Dermis microvascular lymphatic vessel endothelial cell (primary cell): ENCODE measurements around the gene LRFN3. TPM values are rescaled to one million over a fixed set of nuclear protein-coding genes. Genes with fewer than 3 reads are reported as not detected.
"Not testable (repeated sequence)": the region's sequence is repeated elsewhere in the genome, so short reads cannot be mapped to it uniquely, and the experiment has no call there.

Source experiments
- DNase-seq, 2 donors: peaks; one replicate each; pipeline versions ENCODE4 v3.0.0 to v3.0.0-alpha.2; 2010; ENCODE audit warnings: low read depth in 2 of 2
- total RNA-seq: library from RNA; depleted of rRNA; stranded (reverse); fragments of >200 nt; gene quantifications from 2 replicates; pipeline ENCODE4 v1.2.1, GENCODE V29; 2014

LRFN3 gene
- total RNA-seq, 1 donor from 2014 or later, result 0.77 TPM

DNA sequence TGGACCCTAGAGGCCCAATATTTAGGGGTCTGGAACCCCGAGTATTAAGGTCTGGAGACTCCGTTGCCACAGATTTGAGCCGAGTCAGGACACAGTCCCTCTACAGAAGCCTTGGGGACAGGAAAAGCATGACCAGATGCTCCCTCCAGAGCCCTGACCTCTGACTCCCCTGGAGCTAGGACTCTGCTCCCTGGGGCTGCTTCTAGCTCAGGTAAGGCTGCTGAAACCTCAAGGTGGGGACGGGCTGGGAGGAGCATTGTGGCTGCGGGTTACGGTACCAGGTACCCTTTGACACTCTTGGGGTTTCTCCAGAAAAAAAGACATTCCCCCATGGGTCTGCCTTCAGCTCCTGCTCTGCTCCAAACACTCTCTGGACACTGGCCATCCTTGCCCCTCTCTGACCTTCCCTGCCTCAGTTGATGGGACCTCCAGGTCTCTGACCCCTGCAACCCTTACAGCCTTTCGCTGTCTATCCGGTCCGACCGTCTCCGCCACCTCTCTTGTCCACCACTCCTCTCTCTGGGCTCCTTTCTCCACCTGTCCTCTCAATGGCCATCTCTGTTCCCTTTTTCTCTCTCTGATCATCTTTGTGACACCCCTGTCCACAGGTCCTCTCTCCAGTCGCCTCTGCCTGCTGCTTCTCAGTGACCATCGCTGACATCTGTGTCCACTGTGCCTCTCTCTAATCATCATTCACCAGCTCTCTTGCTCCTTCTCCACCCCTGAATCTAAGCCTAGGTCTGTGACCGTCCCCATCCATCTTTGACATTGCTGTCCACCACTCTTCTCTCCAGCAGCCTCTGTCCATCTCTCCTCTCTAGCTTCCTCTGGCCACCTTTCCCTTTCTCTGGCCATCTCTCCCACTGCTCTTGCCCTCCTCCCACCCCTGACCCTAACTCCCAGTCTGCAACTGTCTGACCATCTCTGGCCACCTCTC lies 1.4 kb downstream of the LRFN3 start:
- no peak for DNase-seq

DNA sequence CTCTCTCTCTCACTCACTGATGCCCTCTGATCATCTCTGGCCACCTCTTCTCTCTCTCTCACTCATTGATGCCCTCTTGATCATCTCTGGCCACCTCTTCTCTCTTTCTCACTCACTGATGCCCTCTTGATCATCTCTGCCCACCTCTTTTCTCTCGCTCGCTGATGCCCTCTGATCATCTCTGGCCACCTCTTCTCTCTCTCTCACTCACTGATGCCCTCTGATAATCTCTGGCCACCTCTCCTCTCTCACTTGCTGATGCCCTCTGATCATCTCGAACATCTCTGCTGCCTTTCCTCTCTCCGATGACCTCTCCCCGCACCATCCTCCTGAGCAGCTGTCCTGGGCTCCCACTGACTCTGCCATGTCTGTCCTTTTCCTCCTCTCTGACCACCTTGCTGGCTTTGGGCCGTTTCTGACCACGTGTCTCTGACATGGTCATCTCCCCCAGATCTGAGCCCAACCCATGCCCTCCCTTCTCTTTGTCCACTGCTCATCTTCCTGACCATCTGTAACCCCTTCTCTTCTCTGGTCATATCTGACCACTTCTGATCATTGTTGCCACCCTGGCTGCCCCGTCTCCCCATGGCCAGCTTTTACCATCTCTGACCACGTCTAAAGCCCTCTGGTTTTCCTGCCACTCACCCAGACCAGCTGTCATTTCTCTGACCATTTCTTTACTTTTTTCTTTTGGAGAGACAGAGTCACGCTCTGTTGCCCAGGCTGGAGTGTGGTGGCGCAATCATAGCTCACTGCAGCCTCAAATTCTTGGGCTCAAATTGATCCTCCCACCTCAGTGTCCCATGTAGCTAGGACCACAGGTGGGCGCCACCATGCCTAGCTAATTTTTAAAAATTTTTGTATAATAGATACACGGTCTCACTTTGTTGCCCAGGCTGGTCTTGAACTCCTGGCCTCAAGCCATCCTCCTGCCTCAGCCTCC lies 2.4 kb downstream of the LRFN3 start:
- no peak for DNase-seq

DNA sequence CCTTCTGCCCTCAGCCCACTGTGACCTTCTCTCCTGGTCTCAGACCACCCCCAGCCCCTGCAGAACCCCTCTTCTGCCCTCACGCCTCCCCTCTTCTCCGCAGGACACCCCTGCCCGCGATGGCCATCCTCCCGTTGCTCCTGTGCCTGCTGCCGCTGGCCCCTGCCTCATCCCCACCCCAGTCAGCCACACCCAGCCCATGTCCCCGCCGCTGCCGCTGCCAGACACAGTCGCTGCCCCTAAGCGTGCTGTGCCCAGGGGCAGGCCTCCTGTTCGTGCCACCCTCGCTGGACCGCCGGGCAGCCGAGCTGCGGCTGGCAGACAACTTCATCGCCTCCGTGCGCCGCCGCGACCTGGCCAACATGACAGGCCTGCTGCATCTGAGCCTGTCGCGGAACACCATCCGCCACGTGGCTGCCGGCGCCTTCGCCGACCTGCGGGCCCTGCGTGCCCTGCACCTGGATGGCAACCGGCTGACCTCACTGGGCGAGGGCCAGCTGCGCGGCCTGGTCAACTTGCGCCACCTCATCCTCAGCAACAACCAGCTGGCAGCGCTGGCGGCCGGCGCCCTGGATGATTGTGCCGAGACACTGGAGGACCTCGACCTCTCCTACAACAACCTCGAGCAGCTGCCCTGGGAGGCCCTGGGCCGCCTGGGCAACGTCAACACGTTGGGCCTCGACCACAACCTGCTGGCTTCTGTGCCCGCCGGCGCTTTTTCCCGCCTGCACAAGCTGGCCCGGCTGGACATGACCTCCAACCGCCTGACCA lies 3.3 kb downstream of the LRFN3 start:
- DNase-seq, result no peak

DNA sequence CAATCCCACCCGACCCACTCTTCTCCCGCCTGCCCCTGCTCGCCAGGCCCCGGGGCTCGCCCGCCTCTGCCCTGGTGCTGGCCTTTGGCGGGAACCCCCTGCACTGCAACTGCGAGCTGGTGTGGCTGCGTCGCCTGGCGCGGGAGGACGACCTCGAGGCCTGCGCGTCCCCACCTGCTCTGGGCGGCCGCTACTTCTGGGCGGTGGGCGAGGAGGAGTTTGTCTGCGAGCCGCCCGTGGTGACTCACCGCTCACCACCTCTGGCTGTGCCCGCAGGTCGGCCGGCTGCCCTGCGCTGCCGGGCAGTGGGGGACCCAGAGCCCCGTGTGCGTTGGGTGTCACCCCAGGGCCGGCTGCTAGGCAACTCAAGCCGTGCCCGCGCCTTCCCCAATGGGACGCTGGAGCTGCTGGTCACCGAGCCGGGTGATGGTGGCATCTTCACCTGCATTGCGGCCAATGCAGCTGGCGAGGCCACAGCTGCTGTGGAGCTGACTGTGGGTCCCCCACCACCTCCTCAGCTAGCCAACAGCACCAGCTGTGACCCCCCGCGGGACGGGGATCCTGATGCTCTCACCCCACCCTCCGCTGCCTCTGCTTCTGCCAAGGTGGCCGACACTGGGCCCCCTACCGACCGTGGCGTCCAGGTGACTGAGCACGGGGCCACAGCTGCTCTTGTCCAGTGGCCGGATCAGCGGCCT lies 4.1 kb downstream of the LRFN3 start:
- DNase-seq, result no peak

DNA sequence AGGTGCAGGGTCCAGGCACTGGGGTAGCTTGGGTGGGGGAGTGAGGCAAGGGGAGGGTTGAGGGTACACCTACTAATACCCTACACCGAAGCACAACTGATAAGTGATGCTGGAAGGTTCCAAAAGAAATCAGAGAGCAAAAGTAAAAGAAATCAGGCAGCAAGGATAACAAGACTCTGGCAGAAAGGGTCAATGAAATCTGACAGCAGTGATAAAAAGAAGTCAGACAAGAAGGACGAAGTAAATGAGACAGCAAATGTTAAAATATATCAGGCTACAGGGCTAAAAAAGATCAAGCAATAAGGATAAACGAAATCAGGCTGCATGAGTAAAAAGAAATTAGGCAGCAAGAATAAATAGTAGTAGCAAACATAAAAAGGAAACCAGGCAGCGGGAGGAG lies 4.7 kb downstream of the LRFN3 start:
- no peak for DNase-seq

DNA sequence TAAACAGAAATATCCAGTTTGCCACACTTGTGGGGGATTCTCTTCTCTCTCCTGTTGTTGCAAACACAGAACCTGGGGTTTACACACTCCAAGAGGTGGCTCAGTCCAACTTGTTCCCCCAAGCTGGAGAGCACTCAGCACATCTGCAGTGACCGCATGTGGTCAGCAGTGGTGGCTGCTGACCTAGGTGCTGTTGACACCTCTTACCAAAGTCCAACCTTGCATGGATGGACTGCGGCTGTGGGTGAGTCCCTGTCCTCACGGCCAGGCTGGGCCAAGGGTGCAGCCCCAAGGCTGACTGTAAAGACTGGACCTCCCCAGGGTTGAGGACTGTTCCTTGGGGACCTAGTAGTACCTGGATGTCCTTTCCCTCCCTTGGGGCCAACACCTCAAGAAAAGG lies 6.1 kb downstream of the LRFN3 start:
- DNase-seq, result no peak

DNA sequence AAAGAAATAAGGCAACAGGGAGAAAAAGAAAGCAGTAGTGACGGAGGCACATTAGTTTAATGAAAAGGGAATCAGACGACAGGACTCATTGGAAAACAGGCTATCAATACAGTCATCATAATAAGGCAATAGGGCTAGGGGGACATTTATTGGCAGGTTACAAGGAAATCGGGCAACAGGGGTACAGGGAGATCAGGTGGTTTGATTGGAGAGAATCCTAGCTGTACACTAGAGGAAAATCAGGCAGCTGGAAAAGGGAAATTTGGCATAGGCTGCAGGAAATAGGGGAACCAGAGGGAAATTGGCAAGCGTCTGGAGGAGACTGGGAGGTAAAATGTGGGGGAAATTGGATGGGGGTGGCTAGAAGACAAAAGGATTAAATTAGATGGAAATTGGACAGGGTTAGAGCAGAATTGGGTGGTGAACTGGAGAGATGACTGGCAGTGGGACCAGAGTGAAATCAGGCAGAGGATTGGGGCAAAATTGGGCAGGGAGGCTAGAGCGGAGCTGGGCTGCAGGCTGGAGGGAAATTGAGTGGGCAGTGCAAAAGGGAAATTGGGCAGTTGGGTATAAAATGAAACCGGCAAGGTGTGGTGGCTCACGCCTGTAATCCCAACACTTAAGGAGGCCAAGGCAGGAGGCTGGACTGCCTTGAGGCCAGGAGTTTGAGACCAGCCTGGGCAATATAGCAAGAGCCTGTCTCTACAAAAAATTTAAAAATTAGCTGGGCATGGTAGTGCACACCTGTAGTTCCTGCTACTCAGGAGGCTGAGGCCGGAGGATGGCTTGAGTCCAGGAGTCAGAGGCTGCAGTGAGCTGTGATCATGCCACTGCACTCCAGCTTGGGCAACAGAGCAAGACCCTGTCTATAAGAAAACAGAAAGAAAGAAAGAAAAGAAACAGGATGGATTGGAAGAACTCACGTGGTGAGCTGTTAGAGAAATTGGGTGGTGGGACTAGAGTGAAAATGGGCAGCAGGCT lies 7.4 kb downstream of the LRFN3 start:
- no peak for DNase-seq

DNA sequence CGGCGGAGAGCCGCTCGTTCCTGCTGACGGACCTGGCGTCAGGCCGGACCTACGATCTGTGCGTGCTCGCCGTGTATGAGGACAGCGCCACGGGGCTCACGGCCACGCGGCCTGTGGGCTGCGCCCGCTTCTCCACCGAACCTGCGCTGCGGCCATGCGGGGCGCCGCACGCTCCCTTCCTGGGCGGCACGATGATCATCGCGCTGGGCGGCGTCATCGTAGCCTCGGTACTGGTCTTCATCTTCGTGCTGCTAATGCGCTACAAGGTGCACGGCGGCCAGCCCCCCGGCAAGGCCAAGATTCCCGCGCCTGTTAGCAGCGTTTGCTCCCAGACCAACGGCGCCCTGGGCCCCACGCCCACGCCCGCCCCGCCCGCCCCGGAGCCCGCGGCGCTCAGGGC lies 8.4 kb downstream of the LRFN3 start:
- no peak for DNase-seq

DNA sequence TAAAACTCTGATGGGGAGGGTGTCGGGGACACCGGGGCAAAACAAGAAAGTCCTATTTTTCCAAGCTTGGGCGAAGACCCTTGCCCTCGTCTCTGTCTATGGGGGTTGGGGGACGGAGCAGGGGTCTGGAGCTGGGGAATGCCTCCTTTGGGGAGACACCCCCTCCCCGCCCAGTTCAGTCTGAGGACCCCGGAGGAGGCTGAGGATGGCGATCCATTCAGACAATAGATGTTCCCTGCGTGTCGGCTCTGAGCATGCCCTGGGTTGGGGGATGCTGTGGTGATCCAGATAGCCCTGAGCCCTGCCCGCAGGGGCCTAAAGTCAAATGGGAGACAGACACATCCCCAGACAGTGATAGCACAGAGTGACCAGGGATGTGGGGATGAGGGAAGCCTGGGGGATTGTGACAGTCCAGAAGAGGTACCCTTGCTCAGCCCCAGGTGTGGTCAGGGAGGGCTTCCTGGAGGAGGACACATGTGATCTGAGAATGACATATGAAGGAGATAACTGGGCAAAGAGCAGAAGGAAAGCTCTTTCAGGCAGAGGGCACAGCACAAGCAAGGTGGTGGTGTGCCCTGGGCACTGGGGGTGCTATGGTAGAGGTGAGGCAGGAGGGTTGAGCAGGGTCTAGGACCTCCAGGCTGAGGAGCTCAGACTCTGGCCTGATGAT lies 9.1 kb downstream of the LRFN3 start:
- no peak for DNase-seq

DNA sequence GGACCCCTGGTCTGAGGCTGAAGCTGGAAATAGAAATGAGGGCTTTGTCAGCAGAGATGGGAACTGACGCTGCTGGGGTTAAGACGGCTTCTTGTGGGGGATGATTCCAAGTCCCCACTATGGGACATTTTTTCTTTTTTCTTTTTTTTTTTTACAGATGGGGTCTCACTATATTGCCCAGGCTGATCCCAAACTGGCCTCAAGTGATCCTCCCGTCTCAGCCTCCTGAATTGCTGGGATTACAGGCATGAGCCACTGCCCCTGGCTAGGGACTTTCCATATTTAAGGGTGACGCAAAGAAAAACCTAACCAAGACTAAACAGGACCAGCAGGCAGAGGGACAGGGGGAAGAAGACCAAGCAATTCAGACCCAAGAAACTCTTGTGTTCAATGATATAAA lies 10.0 kb downstream of the LRFN3 start:
- DNase-seq, result no peak

DNA sequence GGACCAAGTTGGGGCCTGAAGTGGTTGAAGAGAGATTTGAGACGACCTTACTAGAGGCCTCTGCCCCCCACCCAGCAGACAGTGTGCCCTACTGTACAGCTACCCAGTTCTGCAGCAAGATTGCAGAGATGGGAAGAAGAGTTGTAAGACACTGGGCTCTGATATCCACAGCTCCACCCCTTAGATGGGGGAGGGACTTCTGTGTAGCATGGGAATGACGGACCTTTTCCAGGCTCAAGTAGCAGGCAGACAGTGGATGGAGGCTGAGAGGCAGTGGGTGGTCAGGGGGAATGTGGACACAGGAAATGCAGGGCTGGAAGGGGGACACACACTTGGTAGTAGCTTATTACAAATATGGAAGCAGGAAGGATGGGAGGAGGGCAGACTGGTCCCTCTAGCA lies 13.0 kb downstream of the LRFN3 start:
- no peak for DNase-seq

DNA sequence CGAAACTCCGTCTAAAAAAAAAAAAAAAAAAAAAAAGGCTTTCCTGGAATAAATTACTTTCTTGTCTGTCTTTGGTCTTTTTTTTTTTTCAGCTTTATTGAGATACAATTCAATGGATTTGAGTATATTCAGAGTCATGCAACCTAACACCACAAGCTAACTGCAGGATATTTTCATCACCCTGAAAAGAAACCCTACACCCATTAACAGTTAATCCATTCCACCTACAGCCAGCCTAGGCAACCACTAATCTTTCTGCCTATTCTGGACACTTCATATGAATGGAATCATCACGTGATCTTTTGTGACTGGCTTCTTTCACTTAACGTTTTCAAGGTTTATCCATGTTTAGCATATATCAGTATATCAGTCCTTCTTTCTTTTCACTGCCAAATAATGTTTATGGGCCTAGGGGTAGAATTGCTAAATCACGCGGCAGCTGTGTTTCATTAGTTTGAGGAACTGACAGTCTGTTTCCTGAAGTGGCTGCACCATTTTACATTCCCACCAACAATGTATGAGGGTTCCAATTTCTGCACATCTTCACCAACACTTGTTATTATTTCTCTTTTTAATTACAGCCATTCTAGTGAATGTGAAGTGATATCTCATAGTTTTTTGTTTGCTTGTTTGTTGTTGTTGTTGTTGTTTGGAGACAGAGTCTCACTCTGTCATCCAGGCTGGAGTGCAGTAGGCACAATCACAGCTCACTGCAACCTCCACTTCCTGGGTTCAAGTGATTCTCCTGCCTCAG lies 19.9 kb downstream of the LRFN3 start:
- no peak for DNase-seq

DNA sequence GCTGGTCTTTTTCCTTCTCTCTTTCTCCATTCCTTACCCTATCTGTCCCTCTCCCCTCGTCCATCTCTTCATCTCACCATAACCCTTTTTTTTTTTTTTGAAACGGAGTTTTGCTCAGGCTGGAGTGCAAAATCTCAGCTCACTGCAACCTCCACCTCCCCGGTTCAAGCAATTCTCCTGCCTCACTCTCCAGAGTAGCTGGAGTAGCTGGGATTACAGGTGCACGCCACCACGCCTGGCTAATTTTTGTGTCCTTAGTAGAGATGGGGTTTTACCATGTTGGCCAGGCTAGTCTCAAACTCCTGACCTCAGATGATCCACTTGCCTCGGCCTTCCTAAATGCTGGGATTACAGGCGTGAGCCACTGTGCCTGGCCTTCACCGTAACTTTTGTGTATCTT lies 21.2 kb downstream of the LRFN3 start:
- DNase-seq, result not testable (repeated sequence)

DNA sequence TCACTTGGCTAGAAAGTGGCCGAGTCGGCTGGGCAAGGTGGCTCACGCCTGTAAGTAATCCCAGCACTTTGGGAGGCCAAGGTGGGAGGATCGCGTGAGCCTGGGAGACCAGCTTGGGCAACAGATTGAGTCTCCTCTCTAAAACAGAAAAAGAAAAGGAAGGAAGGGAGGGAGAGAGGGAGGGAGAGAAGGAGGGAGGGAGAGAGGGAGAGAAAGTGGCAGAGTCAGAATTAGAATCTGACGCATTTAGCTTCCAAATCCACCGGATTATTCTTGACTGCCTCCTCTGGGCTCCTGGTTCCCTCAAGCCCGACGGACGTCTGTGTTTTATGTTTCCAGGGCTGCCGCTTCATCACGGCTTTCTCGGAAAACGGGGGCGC lies 22.5 kb downstream of the LRFN3 start:
- no peak for DNase-seq

DNA sequence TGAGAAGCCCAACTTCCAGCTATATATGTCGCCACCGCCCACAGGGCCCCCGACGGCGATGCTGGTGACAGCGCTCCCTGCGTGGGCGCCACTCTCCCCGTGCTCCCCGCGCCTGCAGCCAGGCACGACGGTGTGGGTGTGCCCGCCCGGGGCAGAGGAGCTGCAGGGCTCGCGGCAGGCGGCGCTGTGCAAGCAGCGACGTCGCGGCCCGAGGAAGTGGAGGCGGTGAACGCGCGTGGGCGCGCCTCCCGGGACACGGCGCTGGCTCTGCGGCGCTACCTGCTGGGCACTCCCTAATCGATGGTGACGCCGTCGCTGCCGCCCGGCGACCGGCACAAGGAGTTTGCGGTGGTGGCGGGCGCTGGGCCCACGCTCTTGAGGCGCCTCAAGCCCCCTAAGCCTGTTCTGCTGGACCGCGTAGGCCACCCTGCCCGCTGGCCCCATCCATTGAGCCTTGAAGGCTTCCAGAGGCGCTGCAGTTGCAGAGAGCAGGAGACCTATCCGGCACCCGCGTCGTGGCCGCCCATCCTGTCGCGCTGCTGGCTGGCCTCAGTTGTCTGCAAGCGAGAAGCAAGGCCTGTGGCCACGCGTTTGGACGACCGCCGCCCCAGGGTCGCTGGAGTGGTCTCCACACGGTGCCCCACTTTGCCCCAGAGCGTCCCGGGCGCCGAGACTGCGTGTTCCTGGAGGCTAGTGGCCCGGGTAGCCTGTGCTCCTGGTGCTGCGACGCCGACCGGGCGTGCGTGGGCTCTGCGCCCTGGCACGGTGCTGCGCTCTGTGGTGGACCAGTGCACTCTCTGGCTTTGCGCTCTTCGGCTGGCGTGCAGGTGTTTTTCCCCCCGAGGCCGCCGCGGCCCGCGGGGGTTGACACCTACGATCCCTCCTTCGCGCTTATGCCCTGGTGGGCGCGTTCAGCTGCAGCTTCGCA lies 23.1 kb downstream of the LRFN3 start:
- DNase-seq, result peak in 1 of 2 donors; percentile 13

DNA sequence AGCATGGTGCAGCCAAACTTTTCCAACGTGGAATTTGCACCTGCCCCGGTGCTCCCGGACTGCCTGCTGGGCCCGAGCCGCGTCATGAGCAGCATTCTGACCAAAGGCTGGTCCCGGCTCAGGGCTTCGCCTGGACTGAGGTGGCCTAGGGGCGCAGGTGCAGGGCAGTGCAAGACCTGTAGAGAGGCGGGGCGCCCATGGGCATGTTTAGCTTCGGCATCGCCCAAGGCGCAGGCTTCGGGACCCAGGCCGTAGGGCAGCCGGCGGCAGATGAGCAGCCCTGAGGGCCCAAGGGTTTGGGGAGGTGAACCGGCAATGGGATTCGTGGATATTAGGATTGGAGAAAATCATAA lies 23.8 kb downstream of the LRFN3 start:
- no peak for DNase-seq

DNA sequence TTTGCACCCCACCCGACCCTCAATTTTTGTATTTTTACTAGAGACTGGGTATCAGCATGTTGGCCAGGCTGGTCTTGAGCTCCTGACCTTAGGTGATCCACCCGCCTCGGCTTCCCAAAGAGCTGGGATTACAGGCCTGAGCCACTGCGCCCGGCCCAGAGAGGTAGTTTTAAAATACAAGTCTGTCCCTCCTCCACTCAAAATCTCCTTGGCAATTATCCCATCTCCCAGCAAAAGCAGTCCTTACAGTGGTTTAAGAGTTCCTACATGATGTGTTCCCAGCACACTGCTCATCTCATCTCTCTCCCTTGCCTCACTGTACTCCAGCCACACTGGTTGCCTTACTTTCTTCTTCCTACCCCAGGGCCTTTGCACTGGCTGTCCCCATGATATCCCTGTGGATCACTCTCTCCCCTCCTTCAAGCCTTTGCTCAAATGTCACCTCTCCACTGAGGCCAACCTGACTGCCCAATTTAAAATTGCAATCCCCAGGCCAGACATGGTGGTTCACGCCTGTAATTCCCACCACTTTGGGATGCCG lies 24.3 kb downstream of the LRFN3 start:
- no peak for DNase-seq
